ENCODE measurements around the gene TCF3. TPM values are rescaled to one million over a fixed set of nuclear protein-coding genes. Genes with fewer than 3 reads are reported as not detected.

TCF3 gene
- total and polyA plus RNA-seq, 2 donors: 27.4 to 50.2 TPM

GRCh38 chr19:1592755-1593500 is 59.5 kb downstream of the TCF3 start, which contains the start of gene MBD3:
Gene MBD3 (minus strand): TSS chr19:1592865. CDS start chr19:1592631, 234 bp downstream.
- whole genome bisulfite sequencing: 1% methylated on average over 68 of the region's 68 CpGs

GRCh38 chr19:1592024-1592754 is 60.2 kb downstream of the TCF3 start:
- H3K4me1 ChIP-seq (ENCODE audit: insufficient read depth): no peaks in the 10 kb centered on the region
- DNase-seq (ENCODE audit: extremely low spot score): peak; percentile 60
- WGBS: under 1% methylated on average over 94 of the region's 94 CpGs
- H3K36me3 ChIP-seq (ENCODE audit: insufficient read depth): no peaks in the 10 kb centered on the region
- H3K27ac ChIP-seq (ENCODE audit: low read depth): peak overlapping the region; percentile 95
- H3K4me3 ChIP-seq (ENCODE audit: low read depth, low read length): peak overlapping the region; percentile 75

More at GRCh38 chr19:1592755-1593500, 59.5 kb downstream of the TCF3 start, which contains the start of gene MBD3:
- Histone ChIP-seq H3K4me1 (ENCODE audit: insufficient read depth) (no peaks in the 10 kb centered on the region), H3K36me3 (ENCODE audit: insufficient read depth) (peaks cover 2% of the 10 kb centered on the region), H3K27ac (ENCODE audit: low read depth) (peak within 1 kb of the TSS; percentile 95), H3K4me3 (ENCODE audit: low read depth, low read length) (peak within 1 kb of the TSS; percentile 75)
- DNase-seq (ENCODE audit: extremely low spot score): peak; percentile 69

GRCh38 chr19:1591421-1592023 is 60.9 kb downstream of the TCF3 start:
- peak overlapping the region; percentile 75 for H3K4me3 ChIP-seq (ENCODE audit: low read depth, low read length)
- DNase-seq (ENCODE audit: extremely low spot score): no peak
- no peaks in the 10 kb centered on the region for H3K36me3 ChIP-seq (ENCODE audit: insufficient read depth)
- peak overlapping the region; percentile 76 for H3K27ac ChIP-seq (ENCODE audit: low read depth)
- no peaks in the 10 kb centered on the region for H3K4me1 ChIP-seq (ENCODE audit: insufficient read depth)
- 3% methylated on average over 31 of the region's 31 CpGs for WGBS

- Histone ChIP-seq H3K4me3 (ENCODE audit: low read depth, low read length) (peak overlapping the region; percentile 75), H3K4me1 (ENCODE audit: insufficient read depth) (no peaks in the 10 kb centered on the region), H3K27ac (ENCODE audit: low read depth) (no peak overlapping the region), H3K36me3 (ENCODE audit: insufficient read depth) (no peaks in the 10 kb centered on the region)
- no peak for DNase-seq (ENCODE audit: extremely low spot score)
- WGBS: 27% methylated on average over 10 of the region's 10 CpGs
Observed at GRCh38 chr19:1590641-1591397, 61.6 kb downstream of the TCF3 start.

- Histone ChIP-seq H3K27ac (ENCODE audit: low read depth) (no peak overlapping the region), H3K36me3 (ENCODE audit: insufficient read depth) (no peaks in the 10 kb centered on the region), H3K4me3 (ENCODE audit: low read depth, low read length) (no peak overlapping the region), H3K4me1 (ENCODE audit: insufficient read depth) (no peaks in the 10 kb centered on the region)
- WGBS: 69% methylated on average over 9 of the region's 9 CpGs
- DNase-seq (ENCODE audit: extremely low spot score): no peak
Observed at GRCh38 chr19:1587872-1588271, 64.5 kb downstream of the TCF3 start.

GRCh38 chr19:1585243-1585580 is 67.2 kb downstream of the TCF3 start:
- Histone ChIP-seq H3K36me3 (ENCODE audit: insufficient read depth) (no peaks in the 10 kb centered on the region), H3K27ac (ENCODE audit: low read depth) (no peak overlapping the region), H3K4me3 (ENCODE audit: low read depth, low read length) (no peak overlapping the region), H3K4me1 (ENCODE audit: insufficient read depth) (no peaks in the 10 kb centered on the region)
- DNase-seq (ENCODE audit: extremely low spot score): no peak
- 78% methylated on average over 13 of the region's 13 CpGs for WGBS

GRCh38 chr19:1584500-1585242 is 67.7 kb downstream of the TCF3 start:
- no peak for DNase-seq (ENCODE audit: extremely low spot score)
- H3K4me1 ChIP-seq (ENCODE audit: insufficient read depth): no peaks in the 10 kb centered on the region
- WGBS: 80% methylated on average over 87 of the region's 87 CpGs
- no peak overlapping the region for H3K4me3 ChIP-seq (ENCODE audit: low read depth, low read length)
- H3K27ac ChIP-seq (ENCODE audit: low read depth): no peak overlapping the region
- H3K36me3 ChIP-seq (ENCODE audit: insufficient read depth): peaks cover 2% of the 10 kb centered on the region

GRCh38 chr19:1582201-1582600 is 70.2 kb downstream of the TCF3 start:
- Histone ChIP-seq H3K36me3 (ENCODE audit: insufficient read depth) (peaks cover 9% of the 10 kb centered on the region), H3K4me1 (ENCODE audit: insufficient read depth) (no peaks in the 10 kb centered on the region), H3K27ac (ENCODE audit: low read depth) (no peak overlapping the region), H3K4me3 (ENCODE audit: low read depth, low read length) (no peak overlapping the region)
- 89% methylated on average over 9 of the region's 9 CpGs for WGBS
- DNase-seq (ENCODE audit: extremely low spot score): no peak

- H3K4me1 ChIP-seq (ENCODE audit: insufficient read depth): no peaks in the 10 kb centered on the region
- DNase-seq (ENCODE audit: extremely low spot score): no peak
- no peak overlapping the region for H3K27ac ChIP-seq (ENCODE audit: low read depth)
- WGBS: 95% methylated on average over 22 of the region's 22 CpGs
- peaks cover 9% of the 10 kb centered on the region for H3K36me3 ChIP-seq (ENCODE audit: insufficient read depth)
- H3K4me3 ChIP-seq (ENCODE audit: low read depth, low read length): no peak overlapping the region
Observed at GRCh38 chr19:1580957-1581356, 71.5 kb downstream of the TCF3 start.

GRCh38 chr19:1580382-1580781 is 72.0 kb downstream of the TCF3 start:
- 88% methylated on average over 20 of the region's 20 CpGs for WGBS
- Histone ChIP-seq H3K4me3 (ENCODE audit: low read depth, low read length) (no peak overlapping the region), H3K36me3 (ENCODE audit: insufficient read depth) (peaks cover 9% of the 10 kb centered on the region), H3K4me1 (ENCODE audit: insufficient read depth) (no peaks in the 10 kb centered on the region), H3K27ac (ENCODE audit: low read depth) (no peak overlapping the region)
- DNase-seq (ENCODE audit: extremely low spot score): no peak

- H3K27ac ChIP-seq (ENCODE audit: low read depth): no peak overlapping the region
- no peaks in the 10 kb centered on the region for H3K4me1 ChIP-seq (ENCODE audit: insufficient read depth)
- 94% methylated on average over 20 of the region's 20 CpGs for WGBS
- no peak overlapping the region for H3K4me3 ChIP-seq (ENCODE audit: low read depth, low read length)
- no peak for DNase-seq (ENCODE audit: extremely low spot score)
- peaks cover 9% of the 10 kb centered on the region for H3K36me3 ChIP-seq (ENCODE audit: insufficient read depth)
Observed at GRCh38 chr19:1579222-1579621, 73.2 kb downstream of the TCF3 start.

GRCh38 chr19:1577929-1578618 is 74.3 kb downstream of the TCF3 start:
- Histone ChIP-seq H3K4me1 (ENCODE audit: insufficient read depth) (no peaks in the 10 kb centered on the region), H3K36me3 (ENCODE audit: insufficient read depth) (peaks cover 9% of the 10 kb centered on the region), H3K4me3 (ENCODE audit: low read depth, low read length) (no peak overlapping the region), H3K27ac (ENCODE audit: low read depth) (no peak overlapping the region)
- WGBS: 86% methylated on average over 49 of the region's 49 CpGs
- DNase-seq (ENCODE audit: extremely low spot score): no peak

Data from urinary bladder (tissue), 4 donors.